ENCODE measurements around the gene CDK4.

The CDK4 gene

DNA sequence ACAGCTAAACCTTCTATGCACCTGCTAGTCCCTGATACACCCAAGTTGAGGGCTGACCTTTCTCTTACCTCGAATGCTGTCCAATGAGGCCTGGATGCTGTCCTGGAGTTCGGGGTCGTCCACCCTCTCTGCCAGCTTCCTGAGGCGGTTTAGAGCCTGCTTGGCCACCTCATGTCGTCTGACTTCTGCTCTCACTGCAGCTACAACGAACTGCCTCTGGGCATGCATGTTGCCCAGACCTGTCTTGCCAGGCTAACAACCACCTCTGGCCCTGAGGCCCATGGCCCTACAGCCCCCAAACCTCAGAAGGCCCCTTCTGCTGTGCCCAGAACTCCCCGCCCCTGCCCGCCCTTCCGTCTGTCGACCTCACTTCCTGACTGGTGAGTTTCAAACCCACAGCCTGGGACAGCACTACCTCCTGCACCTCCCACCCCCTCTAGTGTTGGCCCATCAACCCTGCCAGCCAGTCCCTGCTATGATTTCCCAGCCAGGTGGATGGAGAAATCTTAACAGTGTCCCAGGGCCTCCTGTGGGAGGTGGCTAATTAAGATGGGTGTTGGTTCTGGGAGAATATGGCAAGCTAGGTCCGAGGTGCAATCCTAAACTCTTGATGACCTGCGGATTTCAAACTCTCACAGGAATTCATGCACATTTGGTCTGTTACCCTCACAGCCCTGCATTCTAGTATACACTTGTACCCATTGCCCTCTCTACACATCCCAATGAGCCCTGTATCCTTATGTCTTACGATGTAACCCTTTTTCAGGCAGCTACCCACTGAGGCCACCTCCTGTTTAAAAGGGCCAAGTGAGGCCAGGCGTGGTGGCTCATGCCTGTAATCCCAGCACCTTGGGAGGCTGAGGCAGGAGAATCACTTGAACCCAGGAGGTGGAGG, 10.0 kb downstream of the CDK4 start:
- no peak for DNase-seq
- intact Hi-C loops (cut with DNase I): no loop called here

DNA sequence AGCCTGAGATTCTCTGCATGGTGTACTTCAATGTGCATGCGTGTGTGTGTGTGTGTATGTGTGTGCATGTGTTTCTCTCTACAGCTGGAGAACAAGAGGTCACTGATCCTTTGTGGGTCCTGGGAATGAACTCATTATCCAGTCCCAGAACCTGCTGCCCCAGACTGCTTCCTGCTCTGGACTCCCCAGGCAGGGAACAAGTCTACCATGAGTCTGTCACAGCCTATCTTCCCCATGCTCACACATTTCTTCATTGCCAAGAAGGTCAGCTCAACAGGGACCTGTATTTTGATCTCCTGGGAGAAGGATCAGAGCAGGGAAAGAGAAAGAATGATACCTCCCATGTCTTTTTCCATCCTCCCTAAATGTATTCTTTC, 10.7 kb downstream of the CDK4 start:
- no peak for DNase-seq
- intact Hi-C loops (cut with DNase I): no loop called here

DNA sequence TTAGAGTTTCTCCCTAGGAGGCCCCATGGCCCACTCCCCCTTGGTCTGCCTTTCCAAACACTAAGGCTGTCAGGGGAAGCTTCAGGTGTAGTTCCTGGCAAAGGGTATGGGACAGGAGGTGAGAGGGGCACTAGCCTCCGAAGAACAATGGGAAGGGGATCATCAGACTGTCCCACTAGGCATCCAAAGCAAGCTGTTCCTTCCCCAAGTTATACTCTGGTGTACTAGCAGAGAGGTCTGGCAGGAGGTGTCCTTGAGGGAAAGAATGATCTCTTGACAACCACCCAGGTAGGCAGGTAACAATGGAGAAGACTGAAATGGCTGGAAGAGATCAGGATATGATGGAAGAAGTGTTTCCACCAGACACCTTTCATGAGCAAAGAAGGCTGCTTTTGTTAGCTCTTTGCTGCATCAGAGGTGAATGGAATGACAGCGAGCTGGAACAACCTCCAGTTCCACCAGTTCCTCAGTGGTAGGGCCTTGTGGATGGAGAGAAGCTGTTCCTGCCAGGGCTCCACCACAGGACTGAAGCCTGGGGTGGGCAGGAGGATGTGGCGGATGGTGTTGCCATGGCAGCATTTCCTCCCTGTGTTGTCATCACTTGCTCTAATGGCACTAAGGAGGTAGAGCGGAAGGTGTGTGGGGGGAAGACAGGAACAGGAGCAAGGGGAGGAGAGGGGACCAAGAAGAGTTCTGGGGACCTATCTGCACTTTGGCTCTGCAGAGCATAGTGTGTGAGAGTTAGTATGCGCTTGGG, 11.3 kb downstream of the CDK4 start:
- intact Hi-C loops (cut with DNase I): no loop called here
- DNase-seq: peak in 2 of 10 donors; percentile 63 to 93

GRCh38 chr12:57739914-57740538, 12.1 kb downstream of the CDK4 start:
- no peak for DNase-seq
- intact Hi-C loops (cut with DNase I): loop anchor here (5.0 kb wide), 1 partner anchor 158 kb away; no protein-coding TSS in a partner anchor

DNA sequence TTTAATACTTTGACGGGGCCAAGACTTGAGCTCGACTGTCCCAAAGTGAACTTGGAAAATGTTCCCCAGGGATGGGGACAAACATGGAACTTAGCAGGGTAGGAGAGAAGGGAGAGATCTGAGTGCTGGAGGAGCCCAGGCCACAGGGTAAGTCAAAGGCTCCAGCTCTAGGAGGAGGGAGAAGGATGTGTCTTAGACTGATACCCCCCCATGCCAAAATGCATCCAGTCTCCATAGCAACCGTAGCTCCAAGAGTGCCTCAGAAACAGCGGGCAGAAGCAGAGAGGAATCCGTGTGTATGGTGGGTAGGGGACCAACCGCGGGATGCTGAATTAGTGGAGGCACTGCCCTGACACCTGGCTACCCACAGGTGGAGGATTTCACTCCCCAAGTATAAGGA, 12.7 kb downstream of the CDK4 start:
- intact Hi-C loops (cut with DNase I): loop anchor here (5.0 kb wide), 1 partner anchor 157 kb away; no protein-coding TSS in a partner anchor
- DNase-seq: no peak

DNA sequence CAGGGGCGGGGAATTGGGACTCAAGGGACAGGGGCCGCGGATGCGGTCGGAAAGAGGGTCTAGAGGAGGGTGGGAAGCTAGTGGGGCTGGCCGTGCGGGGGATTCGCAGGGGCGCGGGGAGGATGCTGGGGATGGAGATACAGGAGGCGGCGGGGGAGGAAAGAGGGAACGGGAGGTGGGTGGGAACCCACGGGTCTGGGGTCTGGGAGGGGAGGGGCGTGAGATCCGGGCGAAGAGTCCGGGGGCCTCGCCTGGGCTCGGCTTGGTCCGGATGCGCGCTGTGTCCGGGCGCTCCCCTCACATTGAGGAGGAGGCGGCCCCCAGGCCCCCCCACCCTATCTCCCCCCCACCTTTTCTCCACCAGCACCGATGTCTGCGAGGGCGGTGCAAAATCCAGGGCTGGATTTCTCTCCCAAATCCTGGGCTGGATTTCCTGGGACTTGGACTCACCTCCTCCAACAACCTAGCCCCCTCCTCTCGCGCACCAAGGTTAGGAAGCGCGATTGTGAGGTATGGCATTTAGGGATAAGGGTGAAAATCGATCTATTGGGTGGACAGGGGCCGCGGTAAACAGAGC, 13.4 kb downstream of the CDK4 start, which contains the start of gene AGAP2:
Gene AGAP2, minus strand, starts transcription at position 82 of the 577 bp plus-strand sequence. CDS start 496 bp downstream, outside the sequence.
- peak in 7 of 10 donors; percentile 59 to 94 (median 63) for DNase-seq
- intact Hi-C loops (cut with DNase I): loop anchor here (5.0 kb wide), 1 partner anchor 156 kb away; no protein-coding TSS in a partner anchor

DNA sequence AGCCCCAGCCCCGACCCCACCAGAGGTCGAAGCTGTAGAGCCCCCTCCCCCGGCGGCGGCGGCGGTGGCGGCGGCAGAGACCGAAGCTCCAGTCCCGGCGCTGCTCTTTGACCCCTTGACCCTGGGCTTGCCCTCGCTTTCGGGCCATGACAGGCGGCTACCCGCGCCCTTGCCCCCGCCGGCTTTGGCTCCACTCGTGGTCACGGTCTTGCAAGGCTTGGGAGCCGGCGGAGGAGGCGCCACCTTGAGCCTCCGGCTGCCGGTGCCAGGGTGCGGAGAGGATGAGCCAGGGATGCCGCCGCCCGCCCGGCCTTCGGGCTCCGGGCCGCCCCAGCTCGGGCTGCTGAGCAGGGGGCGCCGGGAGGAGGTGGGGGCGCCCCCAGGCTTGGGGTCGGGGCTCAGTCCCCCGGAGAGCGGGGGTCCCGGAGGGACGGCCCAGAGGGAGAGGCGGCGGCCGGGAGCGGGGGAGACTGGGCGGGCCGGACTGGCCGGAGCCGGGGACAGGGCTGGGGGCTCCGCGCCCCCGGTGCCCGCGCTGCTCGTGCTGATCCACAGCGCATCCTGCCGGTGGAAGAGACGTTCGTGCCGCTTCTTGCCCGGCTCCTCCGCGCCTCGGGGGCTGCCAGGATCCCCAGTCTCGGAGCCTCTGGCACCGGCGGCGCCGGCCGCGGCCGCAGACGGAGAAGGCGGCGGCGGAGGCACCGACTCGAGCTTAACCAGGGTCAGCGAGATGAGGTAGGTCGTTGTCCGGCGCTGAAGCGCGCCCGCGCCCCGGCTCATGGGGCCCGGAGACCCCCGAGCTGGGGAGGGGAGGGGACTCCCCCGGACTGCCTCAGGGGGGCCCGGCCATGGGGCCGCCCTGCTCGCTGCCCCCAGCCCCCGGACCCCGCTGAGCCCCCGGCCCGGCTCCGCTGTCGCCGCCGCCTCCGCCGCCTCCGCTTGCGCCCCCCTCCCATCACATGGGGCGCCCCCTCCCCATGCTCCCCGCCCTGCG, 14.3 kb downstream of the CDK4 start:
- intact Hi-C loops (cut with DNase I): loop anchor here (5.0 kb wide), 1 partner anchor 155 kb away; no protein-coding TSS in a partner anchor
- DNase-seq: peak in 2 of 10 donors; percentile 40 to 92

DNA sequence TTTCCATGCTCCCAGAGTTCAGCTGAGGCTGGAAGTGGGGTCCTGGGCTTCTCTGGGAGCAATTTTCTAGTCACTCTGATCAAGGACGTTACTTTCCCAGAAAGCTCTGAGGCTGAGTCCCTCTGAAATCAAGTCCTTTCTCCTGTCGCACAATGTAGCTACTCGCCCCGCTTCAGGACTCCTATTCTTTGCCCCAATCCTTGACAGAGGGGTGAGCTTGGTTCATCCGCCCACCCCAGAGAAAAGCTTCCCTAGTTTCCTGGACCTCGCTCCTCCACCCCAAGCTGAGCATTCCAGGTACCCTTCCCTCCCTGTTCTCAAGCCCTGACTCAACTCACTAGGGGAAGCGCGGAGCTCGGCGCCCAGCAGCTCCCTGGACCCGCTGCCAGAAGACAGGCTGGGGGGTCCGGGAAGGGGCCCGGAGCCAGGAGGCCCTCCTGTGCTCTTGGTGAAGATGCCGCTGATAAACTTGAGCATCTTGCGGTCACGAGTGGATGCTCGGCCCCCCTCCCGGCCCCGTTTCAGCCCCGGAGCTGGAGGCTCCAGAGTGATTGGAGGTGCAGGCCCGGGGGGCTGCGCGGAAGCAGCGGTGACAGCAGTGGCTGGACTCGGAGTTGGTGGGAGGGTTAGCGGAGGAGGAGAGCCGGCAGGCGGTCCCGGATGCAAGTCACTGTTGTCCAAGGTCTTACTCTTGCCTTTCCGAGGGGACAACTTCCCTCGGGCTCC, 15.2 kb downstream of the CDK4 start:
- peak in 1 of 10 donors; percentile 70 for DNase-seq

DNA sequence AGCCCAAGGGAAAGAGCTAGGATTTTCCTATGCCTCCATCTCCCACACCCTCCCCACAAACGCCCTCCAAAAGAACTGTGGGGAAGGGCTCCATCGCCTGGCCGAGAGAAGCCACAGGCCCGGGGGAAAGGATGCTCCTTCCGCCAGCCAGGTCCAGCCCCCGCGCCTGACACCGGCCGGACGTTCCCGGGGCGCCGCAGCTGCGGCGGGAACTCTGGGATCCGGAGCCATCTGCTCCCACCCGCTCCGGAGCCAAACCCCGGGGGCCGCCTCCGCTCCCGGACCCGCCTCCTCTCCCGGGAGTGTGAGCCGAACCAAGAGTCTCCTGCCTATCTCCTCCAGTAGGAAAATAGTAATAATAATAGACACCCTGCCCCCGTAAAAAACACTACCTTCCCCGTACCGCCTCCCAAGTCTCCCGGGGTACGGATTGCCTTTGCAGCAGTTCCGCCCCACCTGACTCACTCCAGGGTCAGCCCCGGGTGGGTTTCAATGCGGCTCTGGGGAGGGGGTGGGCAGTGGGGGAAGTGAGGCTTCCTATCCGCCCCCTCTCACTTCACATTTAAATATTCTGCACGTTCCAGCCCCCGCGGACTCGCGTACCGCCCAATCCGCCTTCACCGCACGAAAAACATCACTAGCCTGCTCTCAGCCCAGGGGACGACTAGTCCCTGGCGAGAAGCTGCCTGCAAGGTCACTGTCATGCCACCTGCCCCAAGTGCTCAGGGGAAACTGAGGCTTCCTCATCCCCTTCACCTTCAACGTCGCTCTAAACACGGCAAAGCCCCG, 16.0 kb downstream of the CDK4 start:
- intact Hi-C loops (cut with DNase I): loop anchor here (5.0 kb wide), 1 partner anchor 154 kb away; no protein-coding TSS in a partner anchor
- DNase-seq: peak in 8 of 10 donors; percentile 49 to 93 (median 62)

More for the DNA sequence above, 15.2 kb downstream of the CDK4 start:
- intact Hi-C loops (cut with DNase I): loop anchor here (5.0 kb wide), 1 partner anchor 155 kb away; no protein-coding TSS in a partner anchor

DNA sequence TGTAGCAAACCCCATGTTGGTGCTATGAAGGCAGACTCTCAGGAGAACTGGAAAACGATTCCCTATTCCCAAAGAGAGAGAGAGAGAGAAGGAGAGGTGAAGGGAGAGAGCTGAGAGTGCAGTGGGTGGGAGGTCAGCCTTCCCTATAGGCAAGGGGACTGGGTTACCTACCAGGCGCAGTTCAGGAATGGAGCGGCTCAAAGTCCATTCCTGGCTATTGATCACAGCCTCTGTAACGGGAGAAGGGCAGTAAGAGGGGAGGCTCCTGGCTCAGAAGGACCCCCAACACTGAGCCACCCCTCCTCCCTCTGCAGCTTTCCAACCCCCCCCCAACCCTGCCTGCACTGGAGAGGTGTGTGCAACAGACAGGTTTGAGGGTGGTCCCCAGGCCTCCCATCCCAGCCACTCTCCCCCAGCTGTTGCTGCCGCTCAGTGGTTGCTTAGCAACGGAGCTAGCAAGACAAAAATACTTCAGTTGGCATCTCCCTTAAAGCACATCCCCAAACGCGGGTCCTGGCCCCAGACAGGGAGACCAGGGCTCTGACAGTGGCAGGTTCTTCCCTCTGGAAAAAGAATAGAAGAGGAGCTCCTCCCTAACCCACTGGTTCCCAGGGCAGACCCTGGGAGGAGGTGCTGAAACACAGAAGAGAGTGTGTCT, 16.8 kb downstream of the CDK4 start:
- no peak for DNase-seq
- intact Hi-C loops (cut with DNase I): loop anchor here (5.0 kb wide), 1 partner anchor 153 kb away; no protein-coding TSS in a partner anchor

DNA sequence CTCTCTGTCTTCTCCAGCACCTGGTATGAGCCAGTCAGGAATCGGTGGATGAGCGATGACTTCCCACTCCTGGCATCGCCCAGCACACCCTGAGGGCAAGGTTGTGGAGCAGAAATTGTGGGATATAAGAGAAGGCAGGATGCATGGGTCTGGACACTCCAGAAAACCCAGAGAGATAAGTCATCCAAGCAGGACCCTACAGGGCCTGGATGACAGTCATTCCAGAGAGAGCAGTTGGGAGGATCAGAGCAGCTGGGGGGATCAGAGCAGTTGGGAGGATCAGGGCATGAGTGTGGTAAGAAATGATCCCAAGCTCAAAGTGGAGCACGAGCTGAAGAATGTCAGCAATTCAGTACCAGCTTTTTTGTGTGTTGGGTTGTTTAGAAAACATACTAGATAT, 17.5 kb downstream of the CDK4 start:
- DNase-seq: no peak
- intact Hi-C loops (cut with DNase I): no loop called here

GRCh38 chr12:57733928-57734327, 18.2 kb downstream of the CDK4 start:
- peak in 1 of 10 donors; percentile 56 for DNase-seq
- intact Hi-C loops (cut with DNase I): no loop called here

DNA sequence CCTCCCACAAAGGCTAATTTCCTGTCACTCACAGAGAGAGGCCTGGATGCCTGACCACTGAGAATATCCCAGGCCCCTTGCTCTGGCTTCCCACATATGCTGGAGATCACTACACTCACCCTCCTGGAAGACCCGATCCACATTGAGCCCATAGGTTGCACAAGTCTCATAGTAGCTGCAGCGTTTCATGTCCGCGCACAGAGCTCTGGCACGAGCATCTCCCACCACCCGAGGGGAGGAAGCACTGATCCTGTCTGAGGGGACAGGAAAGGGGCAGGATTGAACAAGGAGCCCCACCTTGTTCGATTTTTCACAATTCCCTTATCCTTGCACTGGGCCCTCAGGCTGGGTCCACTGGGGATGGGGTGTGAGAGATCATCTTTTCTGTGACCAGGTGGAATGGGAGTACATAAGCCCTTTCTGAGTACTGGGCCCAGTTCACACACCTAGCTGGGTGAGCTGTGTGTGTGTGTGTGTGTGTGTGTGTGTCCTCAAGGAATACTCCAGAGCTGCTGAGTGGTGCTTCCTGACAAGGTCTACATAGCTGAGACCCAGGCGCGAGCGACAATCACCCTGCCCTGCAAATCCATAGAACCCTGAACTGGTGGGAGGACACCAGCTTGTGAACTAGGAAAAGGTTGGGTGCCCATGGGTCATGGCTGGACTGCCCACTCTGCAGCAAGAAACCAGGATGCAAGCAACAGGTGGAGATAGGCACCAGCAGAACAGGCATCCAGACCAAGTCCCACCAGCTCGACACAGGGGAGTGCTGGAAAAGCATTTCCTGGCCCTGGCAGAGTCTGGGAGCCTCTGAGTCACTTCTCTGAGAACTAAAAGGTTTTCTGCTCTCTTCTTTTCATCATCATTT, 19.1 kb downstream of the CDK4 start:
- intact Hi-C loops (cut with DNase I): no loop called here
- peak in 2 of 10 donors; percentile 2 to 70 for DNase-seq

- intact Hi-C loops (cut with DNase I): no loop called here
- DNase-seq: peak in 1 of 10 donors; percentile 26
These were observed 19.8 kb downstream of the CDK4 start for GRCh38 chr12:57732270-57732669.

GRCh38 chr12:57731411-57732080, 20.6 kb downstream of the CDK4 start:
- peak in 1 of 10 donors; percentile 47 for DNase-seq
- intact Hi-C loops (cut with DNase I): no loop called here

All from posterior cingulate gyrus (tissue), 11 donors.